GM12878 (cell line): Measurements from ENCODE around the gene PRSS16. TPM values are rescaled to one million over a fixed set of nuclear protein-coding genes. Genes with fewer than 3 reads are reported as not detected.

Experiments
- ATAC-seq: fragments of 200-7000 bp; cut with Tn5 transposase; 3 replicates; pipeline ENCODE4 v1.9.1; 2020; ENCODE audit warnings: mild to moderate bottlenecking, moderate library complexity
- BruUV-seq: library from RNA; stranded (reverse); fragments of 400-500 nt; replicated peaks from 2 replicates; lab custom pipeline; 2021; lab: Mats Ljungman, UMichigan
- CTCF ChIA-PET: fragments of 300-600 bp; sonication (Branson Sonifier 250); formaldehyde crosslinking; extraction: SDS; loops from one replicate; lab custom pipeline; 2021; ENCODE audit warnings: inconsistent platforms; lab: Yijun Ruan, JAX
- POLR2A ChIA-PET: fragments of 350-600 bp; formaldehyde crosslinking; extraction: SDS; loops from one replicate; lab custom pipeline; 2021; ENCODE audit warnings: inconsistent platforms; lab: Charles Lee
- RAD21 ChIA-PET: fragments of 300-600 bp; sonication (Branson Sonifier 250); formaldehyde crosslinking; loops from one replicate; lab custom pipeline; 2023; ENCODE audit warnings: antibody characterized with exemption; ENCODE audit not compliant: unreplicated experiment; lab: Charles Lee
- SMC1A ChIA-PET: fragments of 300-600 bp; sonication (Branson Sonifier 250); formaldehyde crosslinking; loops from one replicate; lab custom pipeline; 2023; ENCODE audit not compliant: unreplicated experiment, uncharacterized antibody; lab: Charles Lee
- DNase-seq: peaks from one replicate; pipeline ENCODE4 v3.0.0-alpha.2; 2011; ENCODE audit warnings: low read depth, low spot score
- FAIRE-seq: peaks from 3 replicates; lab custom pipeline; 2011; peaks lifted over from hg19 to GRCh38; lab: Jason Lieb, UNC
- H2AFZ ChIP-seq: 2 replicates; pipeline ENCODE4 v1.6.0; 2011; ENCODE audit warnings: low read depth, low read length, control low read depth; ENCODE audit not compliant: control insufficient read depth
- H3K27ac ChIP-seq: 2 replicates; pipeline ENCODE4 v1.5.1; 2011; ENCODE audit warnings: control low read depth; ENCODE audit not compliant: control insufficient read depth, insufficient read depth
- H3K27me3 ChIP-seq, 2 experiments: replicated peaks in 1 of 2; 2 replicates each; pipeline versions ENCODE4 v1.6.0 to v1.6.1; 2011; ENCODE audit warnings: low read length in 1 of 2; ENCODE audit not compliant: control insufficient read depth in 2 of 2, insufficient read depth in 2 of 2
- H3K36me3 ChIP-seq, 2 experiments: 2 replicates each; pipeline ENCODE4 v1.5.1; 2011; ENCODE audit warnings: low read length in 1 of 2; ENCODE audit not compliant: control insufficient read depth in 2 of 2, insufficient read depth in 2 of 2
- H3K4me1 ChIP-seq: 2 replicates; pipeline ENCODE4 v1.6.1; 2011; ENCODE audit warnings: mild to moderate bottlenecking, low read length, moderate library complexity, mixed read lengths; ENCODE audit not compliant: control insufficient read depth, insufficient read depth
- H3K4me2 ChIP-seq: 2 replicates; pipeline ENCODE4 v1.6.0; 2011; ENCODE audit warnings: control low read depth; ENCODE audit not compliant: control insufficient read depth, insufficient read depth
- H3K4me3 ChIP-seq: fragments of 200-600 bp; sonication (generic); 2 replicates; pipeline ENCODE4 v1.5.1; 2016
- H3K79me2 ChIP-seq: 2 replicates; pipeline ENCODE4 v1.6.0; 2011; ENCODE audit warnings: low read length; ENCODE audit not compliant: control insufficient read depth, insufficient read depth
- H3K9ac ChIP-seq: 2 replicates; pipeline ENCODE4 v1.8.0; 2011; ENCODE audit warnings: low read length, control low read depth, mixed read lengths; ENCODE audit not compliant: control insufficient read depth, insufficient read depth
- H3K9me3 ChIP-seq: replicated peaks from 3 replicates; pipeline ENCODE4 v1.5.1; 2011; ENCODE audit warnings: mild to moderate bottlenecking, low read length; ENCODE audit not compliant: control insufficient read depth, insufficient read depth
- H4K20me1 ChIP-seq: 2 replicates; pipeline ENCODE4 v1.6.0; 2011; ENCODE audit not compliant: control insufficient read depth, insufficient read depth
- RAD21 ChIP-seq: IDR thresholded peaks from 2 replicates; pipeline ENCODE4 v1.6.1; 2011; ENCODE audit warnings: mild to moderate bottlenecking, low read depth, low read length, moderate library complexity; ENCODE audit not compliant: insufficient read depth
- ZNF592 ChIP-seq: fragments of 450-650 bp; IDR thresholded peaks from 2 replicates; pipeline ENCODE4 v1.6.1; 2017; ENCODE audit warnings: mild to moderate bottlenecking, moderate library complexity
- WGBS: methylation state at CpG from one replicate; pipeline ENCODE4 v1.1.6; 2016; ENCODE audit warnings: low lambda C conversion rate; ENCODE audit not compliant: insufficient replicate concordance, insufficient coverage; ENCODE audit errors: missing lambda C conversion rate; 5-methylcytosine and 5-hydroxymethylcytosine counted together
- in situ Hi-C: fragments of 300-500 bp; cut with MboI; formaldehyde crosslinking; loops from 9 replicates; pipeline ENCODE4 v1.14.3; 2018; ENCODE audit warnings: mixed read lengths
- intact Hi-C: fragments of 100-400 bp; cut with micrococcal nuclease; formaldehyde crosslinking; loops from one replicate; pipeline ENCODE4 v1.14.2; 2022; ENCODE audit not compliant: unreplicated experiment
- polyA plus RNA-seq, 11 experiments: library from polyadenylated mRNA; depleted of rRNA in 4 of 11; unstranded in 6 of 11; stranded (reverse) in 5 of 11; fragments of >200 nt; fragmentation: Nextera tagmentation in 4 of 11; fragmentation: Illumina TruSeq in 1 of 11; extraction: Ambion mirVana in 4 of 11; extraction: Trizol in 1 of 11; gene quantifications; 1 replicate in 1 of 11; 2 replicates in 10 of 11; pipeline versions ENCODE4 v1.2.1 to v1.2.3, GENCODE V29; 2011 to 2016; ENCODE audit warnings: inconsistent platforms in 2 of 11, missing spikeins in 2 of 11, low read depth in 1 of 11
- total RNA-seq, 4 experiments: library from RNA; depleted of rRNA in 3 of 4; stranded (reverse); fragments of >200 nt in 3 of 4; fragmentation: Illumina TruSeq in 1 of 4; extraction: Trizol in 1 of 4; gene quantifications; 2 replicates each; pipeline versions ENCODE4 v1.2.1 to v1.2.3, GENCODE V29; 2013 to 2021

The PRSS16 gene
- total and polyA plus RNA-seq, 10 of the 15 experiments (the other 5 are each of a cell fraction or from before 2014, with no cell fraction given) = 2.1 to 12.8 (median 6.6) TPM

GRCh38 chr6:27250277-27251111, 3.0 kb downstream of the PRSS16 start:
- 40% methylated on average over 35 of the region's 35 CpGs for WGBS
- ChIA-PET SMC1A (no interaction called here), CTCF (interaction anchor here (1.0 to 1.1 kb wide), 3 partner anchors 12 to 24 kb away, joined by 3 to 5 read pairs (median 4); no protein-coding TSS in a partner anchor), RAD21 (no interaction called here)
- peak overlapping the region; percentile 90 for H3K4me3 ChIP-seq
- ATAC-seq (no peak), DNase-seq (no peak)
- H3K9ac ChIP-seq = peak overlapping the region; percentile 70
- H2AFZ ChIP-seq = peak overlapping the region; percentile 96
- H3K4me1 ChIP-seq = peaks cover 5% of the 10 kb centered on the region; the same call in 1 of the 2 replicates
- H3K27me3 ChIP-seq = peaks cover 0 to 2% of the 10 kb centered on the region in 2 experiments; a peak in 2 of 4 replicates
- H3K9me3 ChIP-seq = no peaks in the 10 kb centered on the region
- in situ Hi-C loops = no loop called here
- H3K79me2 ChIP-seq = no peaks in the 10 kb centered on the region
- peak overlapping the region; percentile 90 for H3K4me2 ChIP-seq
- peak overlapping the region; percentile 56 for H3K27ac ChIP-seq
- no peaks in the 10 kb centered on the region for H3K36me3 ChIP-seq
- intact Hi-C loops = no loop called here
- BruUV-seq = no TSS peak
- TF ChIP-seq RAD21 = no peak
- TF ChIP-seq ZNF592 = no peak
- TF ChIP-seq, all 136 proteins: peak for 0
- FAIRE-seq = no peak
- H4K20me1 ChIP-seq = no peaks in the 10 kb centered on the region
- POLR2A ChIA-PET = interaction anchor here (0.6 kb wide), 1 partner anchor 231 kb away, joined by 3 read pairs; no protein-coding TSS in a partner anchor
